Endothelial cell of umbilical vein (primary cell): ENCODE measurements around the gene ADAMTSL5. TPM values are rescaled to one million over a fixed set of nuclear protein-coding genes. Genes with fewer than 3 reads are reported as not detected.

Experiments
- BruUV-seq: library from RNA; stranded (reverse); fragments of 400-500 nt; replicated peaks from 2 replicates; lab custom pipeline; 2021; lab: Mats Ljungman, UMichigan
- CTCF ChIA-PET: fragments of 300-600, 350-600 bp; sonication (Branson Sonifier 250); formaldehyde crosslinking; loops from one replicate; lab custom pipeline; 2021; ENCODE audit warnings: antibody characterized with exemption, inconsistent platforms; lab: Charles Lee
- POLR2A ChIA-PET: fragments of 300-600, 350-600 bp; sonication (Branson Sonifier 250); formaldehyde crosslinking; loops from one replicate; lab custom pipeline; 2021; ENCODE audit warnings: antibody characterized with exemption, inconsistent platforms; lab: Charles Lee
- DNase-seq: peaks from one replicate; pipeline ENCODE4 v3.0.0-alpha.2; 2011; ENCODE audit warnings: low read depth, low spot score
- FAIRE-seq: peaks from 2 replicates; lab custom pipeline; 2011; peaks lifted over from hg19 to GRCh38; lab: Jason Lieb, UNC
- H2AFZ ChIP-seq: 2 replicates; pipeline ENCODE4 v1.6.0; 2012; ENCODE audit warnings: low read depth, low read length, control low read depth, inconsistent platforms
- H3K27ac ChIP-seq: 2 replicates; pipeline ENCODE4 v1.5.1; 2011; ENCODE audit warnings: low read depth, mild to moderate bottlenecking, control low read depth, low read length, moderate library complexity; ENCODE audit not compliant: insufficient read depth
- H3K27me3 ChIP-seq, 2 experiments: 2 replicates each; pipeline versions ENCODE4 v1.6.0 to v1.6.1; 2011; ENCODE audit warnings: low read length in 2 of 2, mixed read lengths in 1 of 2; ENCODE audit not compliant: control insufficient read depth in 2 of 2, insufficient read depth in 2 of 2
- H3K36me3 ChIP-seq, 2 experiments: 2 replicates in 1 of 2; 3 replicates in 1 of 2; pipeline ENCODE4 v1.5.1; 2011; ENCODE audit warnings: low read length in 2 of 2, mild to moderate bottlenecking in 1 of 2, moderate library complexity in 1 of 2; ENCODE audit not compliant: control insufficient read depth in 2 of 2, insufficient read depth in 2 of 2; ENCODE audit errors: extremely low read depth in 1 of 2
- H3K4me1 ChIP-seq: 3 replicates; pipeline ENCODE4 v1.5.1; 2011; ENCODE audit warnings: mild to moderate bottlenecking, low read length; ENCODE audit not compliant: control insufficient read depth, insufficient read depth; ENCODE audit errors: extremely low read depth
- H3K4me2 ChIP-seq: 2 replicates; pipeline ENCODE4 v1.6.1; 2011; ENCODE audit warnings: low read length, control low read depth, mixed read lengths; ENCODE audit not compliant: insufficient read depth
- H3K4me3 ChIP-seq, 3 experiments: fragments of 200-600 bp in 1 of 3; sonication (generic), shearing (Covaris generic) in 1 of 3; replicated peaks in 1 of 3; 2 replicates each; pipeline ENCODE4 v1.5.1; 2011 to 2016; ENCODE audit warnings: control low read depth in 3 of 3, low read length in 3 of 3, mild to moderate bottlenecking in 2 of 3, inconsistent platforms in 1 of 3, low read depth in 1 of 3, moderate library complexity in 1 of 3; ENCODE audit not compliant: insufficient read depth in 1 of 3
- H3K79me2 ChIP-seq: 2 replicates; pipeline ENCODE4 v1.6.0; 2012; ENCODE audit warnings: low read length, inconsistent platforms; ENCODE audit not compliant: control insufficient read depth, insufficient read depth
- H3K9ac ChIP-seq: replicated peaks from 2 replicates; pipeline ENCODE3; 2011; ENCODE audit warnings: low read length, control low read depth; ENCODE audit not compliant: insufficient read depth; ENCODE audit errors: extremely low read depth
- H3K9me1 ChIP-seq: replicated peaks from 3 replicates; pipeline ENCODE4 v1.6.0; 2011; ENCODE audit warnings: mild to moderate bottlenecking, low read length; ENCODE audit not compliant: control insufficient read depth, insufficient read depth; ENCODE audit errors: extremely low read depth
- H3K9me3 ChIP-seq: replicated peaks from 2 replicates; pipeline ENCODE4 v1.5.1; 2012; ENCODE audit warnings: low read length, inconsistent platforms; ENCODE audit not compliant: control insufficient read depth, insufficient read depth
- H4K20me1 ChIP-seq: replicated peaks from 2 replicates; pipeline ENCODE3; 2011; ENCODE audit warnings: mild to moderate bottlenecking, low read length; ENCODE audit not compliant: control insufficient read depth, insufficient read depth; ENCODE audit errors: extremely low read depth
- EZH2 ChIP-seq: IDR thresholded peaks from 2 replicates; pipeline ENCODE4 v1.6.1; 2012; ENCODE audit warnings: borderline replicate concordance, low read depth, mild to moderate bottlenecking, moderate library complexity, low read length, inconsistent platforms; ENCODE audit not compliant: severe bottlenecking
- FOS ChIP-seq: IDR thresholded peaks from 2 replicates; pipeline ENCODE4 v1.6.1; 2011; ENCODE audit warnings: mild to moderate bottlenecking, low read length, moderate library complexity, borderline replicate concordance; ENCODE audit not compliant: insufficient read depth
- GATA2 ChIP-seq: IDR thresholded peaks from 2 replicates; pipeline ENCODE4 v1.7.0; 2011; ENCODE audit warnings: low read depth, mild to moderate bottlenecking, moderate library complexity, mixed read lengths, low read length; ENCODE audit not compliant: insufficient read length, insufficient read depth
- JUN ChIP-seq: IDR thresholded peaks from 2 replicates; pipeline ENCODE4 v1.6.1; 2011; ENCODE audit warnings: borderline replicate concordance, low read depth; ENCODE audit not compliant: insufficient read length, insufficient read depth
- MYC ChIP-seq: IDR thresholded peaks from one replicate; pipeline ENCODE4 v1.6.1; 2011; ENCODE audit warnings: mild to moderate bottlenecking, low read depth, low read length
- POLR2A ChIP-seq: IDR thresholded peaks from 2 replicates; pipeline ENCODE4 v1.6.1; 2012; ENCODE audit warnings: low read depth, mild to moderate bottlenecking, control low read depth, low read length
- POLR2AphosphoS5 ChIP-seq: IDR thresholded peaks from 2 replicates; pipeline ENCODE4 v1.6.1; 2012; ENCODE audit warnings: low read depth, mild to moderate bottlenecking, control low read depth, low read length, moderate library complexity; ENCODE audit not compliant: insufficient read depth
- dilution Hi-C: fragments of 300-500 bp; cut with MboI; formaldehyde crosslinking; loops from one replicate; pipeline ENCODE4 v1.15.0; 2019; ENCODE audit warnings: low sequenced_read_pairs; ENCODE audit not compliant: extremely low pct_ligation_motif_present
- intact Hi-C: fragments of 100-400 bp; cut with micrococcal nuclease; formaldehyde crosslinking; loops from one replicate; pipeline ENCODE4 v1.10.0; 2022
- polyA plus RNA-seq, 4 experiments: library from polyadenylated mRNA; depleted of rRNA in 3 of 4; stranded (reverse) in 3 of 4; unstranded in 1 of 4; fragments of >200 nt; gene quantifications; 2 replicates each; pipeline versions ENCODE4 v1.2.1 to v1.2.3, GENCODE V29; 2011 to 2012; ENCODE audit warnings: missing spikeins in 1 of 4
- total RNA-seq: library from RNA; stranded (reverse); gene quantifications from 2 replicates; pipeline ENCODE4 v1.2.3, GENCODE V29; 2021
- TF ChIP-seq, protein P1 (sequence below): IDR thresholded peaks from 2 replicates; pipeline ENCODE4 v1.6.1; 2011; ENCODE audit not compliant: insufficient read depth, insufficient read length
- TF ChIP-seq, protein P2 (sequence below), 2 donors: IDR thresholded peaks; 1 replicate in 1 of 2; 2 replicates in 1 of 2; pipeline ENCODE4 v1.5.1; 2011; ENCODE audit warnings: low read length in 2 of 2, mild to moderate bottlenecking in 2 of 2, moderate library complexity in 2 of 2, control low read depth in 1 of 2, inconsistent platforms in 1 of 2, low read depth in 1 of 2; ENCODE audit not compliant: insufficient read depth in 1 of 2; ENCODE audit errors: extremely low read depth in 1 of 2

ADAMTSL5 gene
- total and polyA plus RNA-seq, 2 donors (not counting 3 experiments of a cell fraction or from before 2014, with no cell fraction given): 0.07 TPM; not detected in 1

DNA sequence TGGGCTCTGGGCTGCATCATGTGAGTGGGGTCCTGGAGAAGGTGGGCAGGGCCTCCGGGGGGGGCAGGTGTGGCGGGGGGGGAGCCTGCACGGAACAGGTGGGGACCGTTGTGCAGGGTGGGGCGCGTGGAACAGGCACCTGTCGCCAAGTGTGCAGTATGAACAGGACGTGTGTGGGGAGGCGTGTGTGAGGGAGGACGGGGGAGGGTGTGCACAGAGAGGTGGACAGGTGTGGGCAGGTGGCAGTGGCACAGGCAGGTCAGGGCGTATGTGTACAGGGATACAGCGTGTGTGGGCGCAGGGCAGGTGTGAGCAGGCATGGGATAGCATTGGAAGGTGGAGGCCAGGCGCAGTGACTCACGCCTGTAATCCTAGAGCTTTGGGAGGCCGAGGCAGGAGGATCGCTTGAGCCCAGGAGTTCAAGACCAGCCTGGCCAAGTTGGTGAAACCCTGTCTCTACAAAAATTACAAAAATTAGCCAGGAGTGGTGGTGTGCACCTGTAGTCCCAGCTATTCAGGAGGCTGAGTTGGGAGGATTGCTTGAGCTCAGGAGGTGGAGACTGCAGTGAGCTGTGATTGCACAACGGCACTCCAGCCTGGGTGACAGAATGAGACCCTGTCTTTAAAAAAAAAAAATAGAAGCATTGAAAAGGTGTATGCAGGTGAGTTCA lies 14.3 kb upstream of the ADAMTSL5 start:
- no peaks in the 10 kb centered on the region for H3K79me2 ChIP-seq
- FAIRE-seq: no peak
- H3K36me3 ChIP-seq: no peaks in the 10 kb centered on the region
- no peak for DNase-seq
- intact Hi-C loops (no loop called here), dilution Hi-C loops (no loop called here)
- H3K4me2 ChIP-seq: no peak overlapping the region
- no peak overlapping the region for H3K27ac ChIP-seq
- TF ChIP-seq, protein P1, sequence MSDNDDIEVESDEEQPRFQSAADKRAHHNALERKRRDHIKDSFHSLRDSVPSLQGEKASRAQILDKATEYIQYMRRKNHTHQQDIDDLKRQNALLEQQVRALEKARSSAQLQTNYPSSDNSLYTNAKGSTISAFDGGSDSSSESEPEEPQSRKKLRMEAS: no peak
- TF ChIP-seq MYC: no peak
- TF ChIP-seq, protein P2, sequence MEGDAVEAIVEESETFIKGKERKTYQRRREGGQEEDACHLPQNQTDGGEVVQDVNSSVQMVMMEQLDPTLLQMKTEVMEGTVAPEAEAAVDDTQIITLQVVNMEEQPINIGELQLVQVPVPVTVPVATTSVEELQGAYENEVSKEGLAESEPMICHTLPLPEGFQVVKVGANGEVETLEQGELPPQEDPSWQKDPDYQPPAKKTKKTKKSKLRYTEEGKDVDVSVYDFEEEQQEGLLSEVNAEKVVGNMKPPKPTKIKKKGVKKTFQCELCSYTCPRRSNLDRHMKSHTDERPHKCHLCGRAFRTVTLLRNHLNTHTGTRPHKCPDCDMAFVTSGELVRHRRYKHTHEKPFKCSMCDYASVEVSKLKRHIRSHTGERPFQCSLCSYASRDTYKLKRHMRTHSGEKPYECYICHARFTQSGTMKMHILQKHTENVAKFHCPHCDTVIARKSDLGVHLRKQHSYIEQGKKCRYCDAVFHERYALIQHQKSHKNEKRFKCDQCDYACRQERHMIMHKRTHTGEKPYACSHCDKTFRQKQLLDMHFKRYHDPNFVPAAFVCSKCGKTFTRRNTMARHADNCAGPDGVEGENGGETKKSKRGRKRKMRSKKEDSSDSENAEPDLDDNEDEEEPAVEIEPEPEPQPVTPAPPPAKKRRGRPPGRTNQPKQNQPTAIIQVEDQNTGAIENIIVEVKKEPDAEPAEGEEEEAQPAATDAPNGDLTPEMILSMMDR (IDR thresholded peaks at IDR 0.05; ENCODE audit: extremely low read depth in 1 of 2, insufficient read depth in 1 of 2, low read depth in 1 of 2, low read length in 2 of 2): no peak
- no peak for TF ChIP-seq JUN
- TF ChIP-seq EZH2: no peak
- no peak for TF ChIP-seq POLR2AphosphoS5
- TF ChIP-seq GATA2: no peak
- TF ChIP-seq POLR2A: no peak
- TF ChIP-seq FOS: no peak
- ChIA-PET CTCF (interaction anchor here (1.4 kb wide), 1 partner anchor 19 kb away, joined by 6 read pairs; no protein-coding TSS in a partner anchor), POLR2A (interaction anchor here (0.6 kb wide), 1 partner anchor 348 kb away, joined by 7 read pairs; no protein-coding TSS in a partner anchor)
- peaks cover 9 to 12% of the 10 kb centered on the region in 2 experiments for H3K27me3 ChIP-seq
- H3K4me3 ChIP-seq: no peak overlapping the region
- no peaks in the 10 kb centered on the region for H3K4me1 ChIP-seq
- H2AFZ ChIP-seq: no peak overlapping the region
- H3K9ac ChIP-seq: no peak overlapping the region
- H3K9me3 ChIP-seq: no peaks in the 10 kb centered on the region
- H3K9me1 ChIP-seq: no peaks in the 10 kb centered on the region
- no TSS peak for BruUV-seq
- H4K20me1 ChIP-seq: no peaks in the 10 kb centered on the region
